NT2/D1 (cell line): ENCODE measurements around the gene BIN1.
A peak's percentile ranks its signal among the peaks of the same experiment; 100 is the strongest.

Experiments used
- DNase-seq: peaks from one replicate; pipeline ENCODE4 v3.0.0-alpha.2; 2011; ENCODE audit warnings: low read depth, low spot score
- H3K27me3 ChIP-seq: 2 replicates; pipeline ENCODE4 v1.6.0; 2011; ENCODE audit warnings: mild to moderate bottlenecking; ENCODE audit not compliant: insufficient read length, insufficient read depth
- H3K36me3 ChIP-seq: 2 replicates; pipeline ENCODE4 v1.6.1; 2011; ENCODE audit warnings: mild to moderate bottlenecking, low read length, mixed read lengths; ENCODE audit not compliant: insufficient read depth, insufficient read length
- H3K4me1 ChIP-seq: 2 replicates; pipeline ENCODE4 v1.5.1; 2011; ENCODE audit not compliant: insufficient read depth, insufficient read length
- H3K4me3 ChIP-seq: 2 replicates; pipeline ENCODE4 v1.5.1; 2011; ENCODE audit warnings: low read depth; ENCODE audit not compliant: insufficient read length
- H3K9ac ChIP-seq: 2 replicates; pipeline ENCODE4 v1.6.0; 2011; ENCODE audit warnings: low read depth; ENCODE audit not compliant: insufficient read length
- H3K9me3 ChIP-seq: 2 replicates; pipeline ENCODE4 v1.5.1; 2011; ENCODE audit warnings: mild to moderate bottlenecking, low read length; ENCODE audit not compliant: insufficient read depth
- SUZ12 ChIP-seq: IDR thresholded peaks from 2 replicates; pipeline ENCODE4 v1.6.1; 2011; ENCODE audit not compliant: insufficient read length, insufficient read depth; ENCODE audit errors: extremely low read depth
- YY1 ChIP-seq: IDR thresholded peaks from 2 replicates; pipeline ENCODE4 v1.6.1; 2011; ENCODE audit not compliant: insufficient read length, insufficient read depth
- ZNF274 ChIP-seq: IDR thresholded peaks from 2 replicates; pipeline ENCODE4 v1.6.1; 2011; ENCODE audit warnings: mild to moderate bottlenecking, low read depth, low read length

The BIN1 gene

DNA sequence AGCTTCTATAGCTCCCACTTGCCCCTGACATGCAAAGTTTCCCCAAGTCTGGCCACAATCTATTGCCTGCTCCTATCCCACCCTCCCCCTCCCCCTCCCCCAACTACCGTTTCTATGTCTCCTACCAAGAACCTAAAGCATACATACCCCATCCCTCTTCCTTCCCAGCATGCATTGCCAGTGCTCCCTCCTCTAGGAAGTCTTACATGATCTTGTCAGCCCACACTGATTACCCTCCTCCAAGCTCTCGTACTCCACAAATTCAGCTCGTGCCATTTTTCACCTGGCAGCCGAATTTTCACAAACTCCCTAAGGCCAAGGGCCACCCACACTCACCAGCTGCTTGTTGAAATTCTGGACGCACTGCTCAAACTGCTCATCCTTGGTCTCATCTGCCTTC is 30.7 kb downstream of the BIN1 start:
- DNase-seq = no peak
- peaks cover 45% of the 10 kb centered on the region for H3K4me1 ChIP-seq
- no peaks in the 10 kb centered on the region for H3K27me3 ChIP-seq
- H3K9ac ChIP-seq = no peak overlapping the region
- TF ChIP-seq YY1 (no peak), ZNF274 (no peak), SUZ12 (no peak)
- H3K9me3 ChIP-seq = no peaks in the 10 kb centered on the region
- H3K4me3 ChIP-seq = no peak overlapping the region
- H3K36me3 ChIP-seq = peaks cover 8% of the 10 kb centered on the region

DNA sequence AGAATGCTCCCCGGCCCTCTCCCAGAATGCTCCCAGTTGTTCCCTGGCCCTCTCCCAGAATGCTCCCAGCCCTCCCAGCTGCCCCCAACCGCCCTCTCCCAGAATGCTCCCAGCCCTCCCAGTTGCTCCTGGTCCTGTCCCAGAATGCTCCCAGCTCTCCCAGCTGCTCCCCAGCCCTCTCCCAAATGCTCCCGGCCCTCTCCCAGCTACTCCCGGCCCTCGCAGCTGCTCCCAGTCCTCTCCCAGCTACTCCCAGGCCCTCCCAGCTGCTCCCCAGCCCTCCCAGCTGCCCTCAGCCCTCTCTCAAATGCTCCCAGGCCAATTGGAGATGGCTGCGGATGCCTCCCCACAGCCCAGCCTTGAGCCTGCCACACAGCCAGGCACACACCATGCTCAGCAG is 31.1 kb downstream of the BIN1 start:
- H3K9ac ChIP-seq = no peak overlapping the region
- H3K27me3 ChIP-seq = no peaks in the 10 kb centered on the region
- no peak for DNase-seq
- TF ChIP-seq SUZ12 (no peak), YY1 (no peak), ZNF274 (no peak)
- peaks cover 41% of the 10 kb centered on the region for H3K4me1 ChIP-seq
- H3K9me3 ChIP-seq = no peaks in the 10 kb centered on the region
- no peak overlapping the region for H3K4me3 ChIP-seq
- peaks cover 9% of the 10 kb centered on the region for H3K36me3 ChIP-seq

DNA sequence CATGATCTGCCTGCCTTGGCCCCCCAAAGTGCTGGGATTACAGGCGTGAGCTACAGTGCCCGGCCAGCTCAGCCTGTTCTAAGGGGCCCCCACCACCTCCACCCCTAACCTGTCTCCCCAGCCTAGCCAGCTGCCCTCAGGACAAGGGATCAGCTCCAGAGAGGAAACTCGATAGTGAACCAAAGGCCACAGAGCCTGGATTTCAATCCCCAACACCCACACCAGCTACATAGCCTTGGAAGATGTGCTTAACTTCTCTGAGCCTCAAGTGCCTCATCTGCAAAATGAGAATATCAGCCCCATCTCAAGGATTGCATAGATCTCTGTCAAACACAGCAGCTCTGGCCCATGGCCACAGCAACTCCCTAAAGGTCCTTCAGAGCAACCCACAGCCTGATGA is 32.0 kb downstream of the BIN1 start:
- Histone ChIP-seq H3K27me3 (no peaks in the 10 kb centered on the region), H3K9me3 (no peaks in the 10 kb centered on the region), H3K4me3 (no peak overlapping the region), H3K4me1 (peaks cover 37% of the 10 kb centered on the region), H3K36me3 (peaks cover 17% of the 10 kb centered on the region), H3K9ac (no peak overlapping the region)
- no peak for DNase-seq
- TF ChIP-seq SUZ12 (no peak), YY1 (no peak), ZNF274 (no peak)

DNA sequence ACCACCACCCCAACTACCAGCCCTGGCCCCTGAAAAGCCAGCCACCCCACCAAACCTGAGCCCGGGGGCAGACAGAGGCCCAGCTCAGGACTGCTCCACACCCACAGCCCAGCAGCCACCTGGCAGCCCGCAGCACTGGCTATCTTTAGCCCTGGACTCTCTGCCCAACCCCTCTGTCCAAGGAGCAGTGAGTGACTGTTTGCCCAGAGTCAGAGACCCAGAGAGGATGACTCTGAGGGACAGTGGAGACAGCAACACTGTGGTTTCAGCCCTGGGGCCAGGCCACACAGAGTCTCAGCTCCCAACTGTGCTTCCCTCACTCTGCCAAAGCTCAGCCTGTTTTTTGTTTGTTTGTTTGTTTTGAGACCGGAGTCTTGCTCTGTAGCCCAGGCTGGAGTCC is 32.6 kb downstream of the BIN1 start:
- Histone ChIP-seq H3K4me3 (no peak overlapping the region), H3K36me3 (peaks cover 22% of the 10 kb centered on the region), H3K9ac (no peak overlapping the region), H3K27me3 (no peaks in the 10 kb centered on the region), H3K9me3 (no peaks in the 10 kb centered on the region), H3K4me1 (peaks cover 31% of the 10 kb centered on the region)
- DNase-seq = no peak
- TF ChIP-seq ZNF274 (no peak), SUZ12 (no peak), YY1 (no peak)

DNA sequence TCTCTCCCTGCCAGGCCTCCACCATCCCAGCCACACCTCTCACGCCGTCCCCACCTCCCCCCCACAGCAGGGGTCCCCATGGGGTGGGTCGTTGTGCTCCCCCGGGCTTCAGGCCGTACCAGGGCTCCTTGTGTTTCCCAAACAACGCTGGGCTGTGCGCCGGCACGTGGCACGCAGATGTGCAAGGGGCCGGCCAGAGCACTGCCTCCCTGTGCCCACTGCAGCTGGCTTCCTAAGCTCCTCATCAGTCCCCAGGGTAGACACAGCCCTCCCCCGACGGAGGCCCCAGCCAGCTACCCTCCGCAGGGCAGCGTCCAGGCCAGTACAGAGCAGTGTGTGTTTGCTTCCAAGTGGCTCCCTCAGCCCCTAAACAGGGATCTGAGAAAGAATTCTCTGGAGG is 34.0 kb downstream of the BIN1 start:
- H3K36me3 ChIP-seq = peaks cover 31% of the 10 kb centered on the region
- no peak for TF ChIP-seq YY1
- TF ChIP-seq SUZ12 = no peak
- no peak for TF ChIP-seq ZNF274
- DNase-seq = no peak
- H3K9ac ChIP-seq = peak overlapping the region; percentile 46
- peaks cover 30% of the 10 kb centered on the region for H3K4me1 ChIP-seq
- H3K4me3 ChIP-seq = no peak overlapping the region
- no peaks in the 10 kb centered on the region for H3K9me3 ChIP-seq
- no peaks in the 10 kb centered on the region for H3K27me3 ChIP-seq

DNA sequence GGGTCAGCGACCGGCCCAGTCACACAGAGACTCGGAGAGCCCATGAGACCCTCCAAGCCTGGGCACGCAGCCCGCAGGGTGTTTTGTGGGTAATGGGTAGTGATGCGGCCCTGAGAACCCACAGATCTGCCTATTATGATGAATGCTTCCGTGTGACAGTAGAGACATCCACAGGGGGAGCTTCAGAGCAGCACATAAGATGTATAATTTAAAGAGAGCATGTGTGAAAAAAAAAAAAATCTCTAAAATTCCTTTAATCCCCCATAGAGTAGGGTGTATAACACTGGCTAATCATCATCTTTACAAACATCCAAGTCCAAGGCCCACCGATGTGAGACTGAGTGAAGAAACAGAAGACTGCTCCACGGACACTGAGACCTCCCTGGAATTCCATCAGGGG is 34.6 kb downstream of the BIN1 start:
- H3K4me1 ChIP-seq = peaks cover 30% of the 10 kb centered on the region
- TF ChIP-seq ZNF274 = no peak
- TF ChIP-seq YY1 = no peak
- TF ChIP-seq SUZ12 = no peak
- H3K4me3 ChIP-seq = no peak overlapping the region
- no peak for DNase-seq
- H3K9ac ChIP-seq = no peak overlapping the region
- H3K9me3 ChIP-seq = no peaks in the 10 kb centered on the region
- peaks cover 35% of the 10 kb centered on the region for H3K36me3 ChIP-seq
- H3K27me3 ChIP-seq = no peaks in the 10 kb centered on the region

DNA sequence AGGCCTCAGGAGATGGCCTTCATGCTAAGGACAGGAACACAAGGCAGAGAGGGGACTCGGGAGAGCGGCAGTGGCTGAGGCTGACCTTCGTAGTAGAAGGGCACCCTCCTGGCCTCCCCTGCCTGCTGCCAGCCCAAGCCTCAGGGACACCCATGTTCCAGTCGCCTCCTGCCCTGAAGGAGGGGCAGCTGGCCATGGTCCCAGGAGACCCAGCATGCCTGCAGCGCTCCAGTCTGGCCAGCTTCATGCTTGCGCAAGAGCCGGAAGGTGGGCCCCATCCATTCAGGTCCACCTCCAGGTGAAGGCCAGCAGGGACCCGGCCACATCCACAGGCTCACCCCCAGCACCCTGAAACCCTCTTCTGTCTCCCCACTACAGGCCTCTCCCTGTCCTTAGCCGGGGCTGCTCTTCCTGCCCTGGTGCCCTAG is 35.0 kb downstream of the BIN1 start:
- peaks cover 27% of the 10 kb centered on the region for H3K4me1 ChIP-seq

More for the DNA sequence above, 35.0 kb downstream of the BIN1 start:
- peaks cover 39% of the 10 kb centered on the region for H3K36me3 ChIP-seq
- no peaks in the 10 kb centered on the region for H3K9me3 ChIP-seq
- TF ChIP-seq ZNF274 (no peak), SUZ12 (no peak), YY1 (no peak)
- no peak overlapping the region for H3K9ac ChIP-seq
- no peak for DNase-seq
- no peak overlapping the region for H3K4me3 ChIP-seq
- no peaks in the 10 kb centered on the region for H3K27me3 ChIP-seq
